Measurements from ENCODE around the gene PCBP1.
"Not testable (repeated sequence)": the region's sequence is repeated elsewhere in the genome, so short reads cannot be mapped to it uniquely, and the experiment has no call there.

PCBP1 gene

GRCh38 chr2:70083344-70084156, 3.7 kb upstream of the PCBP1 start:
- peak in 1 of 2 donors; percentile 41 for DNase-seq

- DNase-seq = peak; percentile 72 to 80
Measured at GRCh38 chr2:70084973-70085710, 2.1 kb upstream of the PCBP1 start.

GRCh38 chr2:70085711-70086277, 1.5 kb upstream of the PCBP1 start:
- no peak for DNase-seq

DNA sequence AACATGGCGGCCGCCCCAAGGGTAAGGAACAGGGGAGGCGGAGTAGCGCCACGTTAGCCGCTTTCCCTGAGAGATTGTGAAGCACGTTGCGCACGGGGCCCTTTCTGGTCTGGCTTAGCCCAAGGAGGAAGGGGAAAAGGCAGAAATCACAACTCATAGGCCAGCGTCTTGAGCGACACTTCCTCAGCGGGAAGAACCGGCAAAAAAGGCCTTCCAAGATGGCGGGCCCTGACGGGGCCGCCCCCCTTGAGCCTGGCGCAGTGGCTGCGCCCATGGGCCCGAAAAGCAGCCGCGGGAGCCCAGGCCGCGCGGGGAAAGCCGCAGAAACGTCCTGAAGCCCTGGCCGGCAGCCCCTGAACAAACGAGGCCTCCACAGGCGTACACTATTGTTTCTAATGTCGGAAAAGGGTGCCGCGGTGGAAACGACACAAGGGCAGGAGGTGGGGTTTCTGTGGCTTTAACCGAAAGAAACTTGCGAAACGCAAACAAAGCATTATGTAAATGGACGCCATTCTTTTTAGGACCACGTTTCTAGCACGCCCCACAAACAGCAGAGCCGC, 919 bp upstream of the PCBP1 start:
- peak; percentile 80 to 87 for DNase-seq

GRCh38 chr2:70087702-70088597, 673 bp downstream of the PCBP1 start:
- peak; percentile 51 to 56 for DNase-seq

GRCh38 chr2:70088598-70089219, 1.4 kb downstream of the PCBP1 start:
- DNase-seq = no peak

- DNase-seq = peak; percentile 28 to 52
Measured at GRCh38 chr2:70089220-70089982, 2.1 kb downstream of the PCBP1 start.

- no peak for DNase-seq
Measured at GRCh38 chr2:70089983-70090525, 2.8 kb downstream of the PCBP1 start.

- no peak for DNase-seq
Measured at GRCh38 chr2:70090706-70091334, 3.5 kb downstream of the PCBP1 start.

GRCh38 chr2:70091364-70091763, 4.1 kb downstream of the PCBP1 start:
- DNase-seq = no peak

GRCh38 chr2:70091816-70092215, 4.5 kb downstream of the PCBP1 start:
- DNase-seq = no peak

- not testable (repeated sequence) for DNase-seq
Measured at GRCh38 chr2:70092576-70093243, 5.4 kb downstream of the PCBP1 start.

GRCh38 chr2:70094171-70094977, 7.1 kb downstream of the PCBP1 start:
- no peak for DNase-seq

DNA sequence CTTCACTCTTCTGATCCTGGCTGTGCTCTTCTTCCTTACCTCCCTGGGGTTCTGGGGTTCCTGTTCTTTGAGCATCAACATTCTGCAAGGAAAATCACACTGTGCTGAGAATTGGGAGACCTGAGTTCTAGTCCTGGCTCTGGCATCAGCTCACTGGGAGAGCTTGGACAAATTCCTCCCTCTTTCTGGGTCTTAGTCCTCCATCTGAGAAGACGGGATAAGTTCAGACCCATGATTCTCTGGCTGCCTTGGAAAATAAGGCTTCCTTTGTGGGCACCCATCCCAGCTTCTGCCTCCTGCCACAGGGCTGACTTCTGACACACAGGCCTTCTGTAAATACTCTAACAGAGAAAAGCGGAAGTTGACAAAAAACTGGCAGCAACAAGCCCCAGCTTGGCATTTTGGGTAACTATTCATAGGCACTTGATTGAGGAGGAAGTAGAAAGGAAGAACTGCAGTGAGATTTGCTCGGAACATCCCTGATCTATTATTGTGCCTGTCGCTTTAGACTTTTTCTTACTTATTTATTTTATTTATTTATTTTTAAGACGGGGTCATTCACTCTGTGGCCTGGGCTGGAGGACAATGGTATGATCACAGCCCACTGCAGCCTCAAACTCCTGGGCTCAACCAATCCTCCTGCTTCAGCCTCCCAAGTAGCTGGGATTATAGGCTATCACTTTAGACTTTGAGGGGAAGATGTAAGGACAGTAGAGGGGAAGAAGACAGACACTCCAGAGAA, 7.9 kb downstream of the PCBP1 start:
- peak; percentile 79 to 83 for DNase-seq

GRCh38 chr2:70095720-70096670, 8.7 kb downstream of the PCBP1 start:
- DNase-seq = no peak

- DNase-seq = no peak
Measured at GRCh38 chr2:70098032-70098431, 10.8 kb downstream of the PCBP1 start.

GRCh38 chr2:70099270-70099669, 12.0 kb downstream of the PCBP1 start:
- no peak for DNase-seq
